KBM-7 (cell line): ENCODE data around the gene DTX1.

Experiments
- DNase-seq: peaks from one replicate; pipeline ENCODE4 v3.0.0-alpha.2; 2015
- in situ Hi-C: fragments of 300-500 bp; cut with MboI; formaldehyde crosslinking; loops from 2 replicates; pipeline ENCODE4 v1.14.3; 2020; ENCODE audit warnings: low sequenced_read_pairs, low pct_unique_long_range_greater_than_20kb, mixed read lengths

The DTX1 gene

GRCh38 chr12:113052326-113052725, 4.2 kb upstream of the DTX1 start:
- DNase-seq: no peak
- in situ Hi-C loops: no loop called here

GRCh38 chr12:113054948-113055486, 1.5 kb upstream of the DTX1 start:
- in situ Hi-C loops: no loop called here
- no peak for DNase-seq

- in situ Hi-C loops: no loop called here
Observed at GRCh38 chr12:113055594-113056380, 743 bp upstream of the DTX1 start.

DNA sequence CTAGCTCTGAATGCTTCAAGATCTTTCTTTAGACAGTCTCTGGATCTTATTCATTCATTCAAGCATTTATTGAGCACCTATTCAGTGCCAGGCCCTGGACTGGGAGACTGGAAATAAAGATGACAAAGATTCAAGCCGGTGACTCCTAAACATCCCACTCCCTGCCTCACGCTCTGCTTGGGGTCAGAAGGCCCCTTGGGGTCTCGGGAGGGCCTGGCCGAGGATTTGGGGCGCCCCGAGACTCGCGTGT, 224 bp upstream of the DTX1 start:
- DNase-seq: no peak
- in situ Hi-C loops: no loop called here

More at GRCh38 chr12:113055594-113056380, 743 bp upstream of the DTX1 start:
- no peak for DNase-seq

DNA sequence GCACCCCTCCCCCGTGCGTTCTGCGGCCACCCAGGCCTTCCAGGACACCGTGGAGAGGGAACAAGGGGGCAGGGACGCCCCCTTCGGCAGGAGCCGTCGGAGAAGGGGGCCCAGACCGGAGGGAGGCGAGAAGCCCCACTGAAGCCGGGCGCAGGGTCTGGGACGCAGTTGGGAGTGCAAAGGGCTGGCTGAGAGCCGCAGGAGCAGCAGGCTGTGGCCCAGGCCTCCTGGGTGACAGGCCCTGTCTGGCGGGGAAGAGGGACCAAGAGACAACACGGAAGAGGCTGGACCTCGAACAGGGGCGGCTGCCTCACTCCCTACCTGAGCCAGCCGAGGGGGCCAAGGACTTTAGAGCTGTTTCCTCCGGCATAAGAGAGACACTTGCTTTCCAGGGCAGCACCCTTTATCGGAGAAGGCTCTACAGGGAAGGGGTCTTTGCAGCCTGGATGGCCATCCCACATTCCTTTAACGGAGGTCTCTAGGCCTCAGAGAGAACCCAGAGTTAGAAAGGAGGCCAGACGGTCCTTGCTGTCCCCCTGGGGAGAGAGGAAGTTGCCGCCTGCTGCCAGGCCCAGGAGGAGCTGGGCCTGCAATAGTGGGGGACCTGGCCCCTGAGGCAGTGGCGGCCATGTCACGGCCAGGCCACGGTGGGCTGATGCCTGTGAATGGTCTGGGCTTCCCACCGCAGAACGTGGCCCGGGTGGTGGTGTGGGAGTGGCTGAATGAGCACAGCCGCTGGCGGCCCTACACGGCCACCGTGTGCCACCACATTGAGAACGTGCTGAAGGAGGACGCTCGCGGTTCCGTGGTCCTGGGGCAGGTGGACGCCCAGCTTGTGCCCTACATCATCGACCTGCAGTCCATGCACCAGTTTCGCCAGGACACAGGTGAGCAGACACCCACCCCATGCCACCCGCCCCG, 1.3 kb downstream of the DTX1 start:
- in situ Hi-C loops: no loop called here
- DNase-seq: no peak

- in situ Hi-C loops: no loop called here
- DNase-seq: no peak
Observed at GRCh38 chr12:113058553-113058952, 2.0 kb downstream of the DTX1 start.

DNA sequence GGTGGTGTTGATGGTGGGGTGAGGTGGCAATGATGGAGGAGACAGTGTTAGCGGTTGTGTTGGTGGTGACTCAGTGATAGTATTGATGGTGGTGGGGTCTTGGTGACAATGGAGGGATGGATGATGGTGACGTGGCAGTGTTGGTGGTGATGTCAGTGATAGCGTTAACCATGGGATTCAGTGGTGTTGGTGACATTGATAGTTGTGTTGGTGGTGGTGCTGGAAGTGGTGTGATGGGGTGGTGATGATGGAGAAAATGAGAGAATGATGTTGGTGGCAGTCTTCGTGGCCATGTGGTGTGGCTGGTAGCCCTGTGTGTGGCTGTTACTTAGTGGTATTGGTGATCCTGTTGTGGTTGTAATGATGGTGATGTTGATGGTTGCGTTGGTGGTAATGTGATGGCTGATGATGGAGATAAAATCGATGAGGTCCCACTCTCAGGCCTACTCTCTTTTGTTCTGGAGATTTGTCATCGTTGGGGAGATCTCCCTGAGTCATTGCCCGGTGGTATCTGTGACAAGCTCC, 2.6 kb downstream of the DTX1 start:
- in situ Hi-C loops: no loop called here
- no peak for DNase-seq

DNA sequence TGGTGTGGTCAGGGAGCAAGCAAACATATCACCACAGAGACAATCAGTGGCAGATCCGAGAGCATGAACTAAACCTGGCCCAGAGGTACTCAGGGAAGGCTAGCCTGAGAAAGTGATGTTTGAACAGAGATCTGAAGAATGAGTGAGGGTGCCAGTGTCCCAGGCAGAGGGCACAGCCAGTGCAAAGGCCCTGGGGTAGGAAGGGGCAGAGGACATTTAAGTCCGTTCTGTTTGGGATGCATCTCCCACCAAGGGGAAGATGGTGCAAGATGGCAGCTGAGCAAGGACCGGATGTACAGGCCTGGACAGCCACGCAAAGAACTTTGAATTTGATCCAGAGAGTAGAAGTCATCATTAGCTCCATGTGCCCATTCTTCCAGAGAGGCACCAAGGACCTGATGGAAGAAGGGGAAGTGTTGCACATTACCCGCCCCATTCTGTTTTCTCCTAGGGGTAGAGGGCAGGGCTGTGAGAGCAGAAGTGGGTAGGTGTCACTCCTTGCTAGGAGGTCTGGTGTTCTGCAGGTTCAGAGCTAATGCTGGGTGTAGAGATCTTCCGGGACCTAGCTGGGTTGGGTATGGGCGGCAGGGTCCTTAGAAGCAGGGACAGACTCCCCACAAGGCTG, 3.9 kb downstream of the DTX1 start:
- in situ Hi-C loops: no loop called here
- no peak for DNase-seq

- DNase-seq: no peak
- in situ Hi-C loops: no loop called here
Observed at GRCh38 chr12:113061061-113061694, 4.6 kb downstream of the DTX1 start.

DNA sequence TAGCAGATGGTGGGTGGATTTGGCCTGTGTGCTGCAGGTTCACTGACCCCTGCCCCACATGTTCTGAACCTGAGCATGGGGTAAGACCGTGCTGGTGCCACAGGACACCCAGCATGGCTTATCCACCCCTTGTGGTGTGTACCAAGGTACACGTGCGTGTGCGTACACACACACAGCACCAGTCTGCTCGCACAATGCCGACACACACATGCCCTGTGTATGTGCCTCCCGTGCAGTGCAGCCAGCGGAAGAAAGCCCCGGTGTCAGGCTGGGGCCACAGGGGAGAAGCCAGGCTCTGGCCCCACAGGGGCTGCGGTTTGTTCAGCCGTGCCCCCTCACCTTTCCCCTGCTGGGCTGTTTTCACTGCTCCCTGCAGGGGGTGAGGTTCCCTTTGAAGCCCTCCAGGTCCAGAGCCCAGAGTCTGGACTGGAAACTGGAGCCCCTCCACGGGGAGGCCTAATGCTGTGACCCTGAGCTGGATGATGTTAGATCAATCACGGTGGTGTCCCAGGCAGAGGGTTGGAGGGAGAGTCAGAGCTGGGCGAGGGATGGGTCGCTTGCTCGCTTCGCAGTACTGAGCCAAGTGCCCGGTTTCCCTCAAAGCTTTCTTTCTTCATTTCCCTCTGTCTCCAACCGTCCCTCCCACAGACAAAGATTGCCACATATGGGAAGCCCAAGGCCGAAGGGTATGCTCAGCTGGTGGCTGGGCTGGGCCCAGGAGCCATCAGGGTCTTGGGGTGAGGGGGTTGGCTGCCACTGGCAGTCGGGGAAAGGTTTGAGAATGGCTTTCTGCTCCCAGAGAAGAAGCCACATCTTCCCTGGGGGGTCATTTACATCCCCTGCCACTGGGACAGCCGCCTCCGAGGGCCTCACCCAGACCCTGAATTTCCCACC, 6.2 kb downstream of the DTX1 start:
- no peak for DNase-seq

GRCh38 chr12:113063396-113064350, 7.1 kb downstream of the DTX1 start:
- DNase-seq: no peak
- in situ Hi-C loops: no loop called here

More for the DNA sequence above, 6.2 kb downstream of the DTX1 start:
- in situ Hi-C loops: no loop called here

DNA sequence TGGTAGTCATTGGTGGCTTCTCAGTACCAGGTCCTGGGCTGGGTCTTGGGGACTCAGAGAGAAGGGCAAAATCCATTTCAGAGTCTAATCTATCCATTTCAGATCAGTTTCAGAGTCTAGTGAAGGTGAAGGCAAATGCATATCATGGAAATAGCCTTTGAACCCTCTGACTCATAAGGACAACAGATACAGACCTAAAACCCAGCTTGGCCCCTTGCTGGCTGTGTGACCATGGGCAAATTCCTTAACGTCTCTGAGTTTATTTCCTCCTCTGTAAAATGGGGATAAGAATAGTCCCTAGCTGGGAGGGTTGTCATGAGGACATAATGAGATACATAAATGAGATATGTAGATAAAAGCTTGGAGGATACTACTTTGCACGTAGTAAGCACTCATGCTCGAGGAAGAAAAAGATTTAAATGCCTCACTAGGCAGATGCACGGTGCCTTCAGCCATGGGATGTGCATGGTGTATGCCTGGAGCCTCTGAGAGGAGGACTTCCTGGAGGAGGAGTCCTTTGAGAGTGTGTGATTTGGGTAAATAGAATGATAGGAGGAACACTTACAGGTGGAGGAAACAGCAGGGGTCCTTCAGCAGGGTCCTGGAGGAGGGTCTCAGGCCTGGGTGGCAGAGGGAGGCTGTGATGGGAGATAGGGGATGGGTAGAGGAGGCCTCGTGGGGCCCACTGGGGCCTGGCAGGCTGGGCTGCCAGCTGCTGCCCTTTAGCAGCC, 8.0 kb downstream of the DTX1 start:
- no peak for DNase-seq
- in situ Hi-C loops: no loop called here

DNA sequence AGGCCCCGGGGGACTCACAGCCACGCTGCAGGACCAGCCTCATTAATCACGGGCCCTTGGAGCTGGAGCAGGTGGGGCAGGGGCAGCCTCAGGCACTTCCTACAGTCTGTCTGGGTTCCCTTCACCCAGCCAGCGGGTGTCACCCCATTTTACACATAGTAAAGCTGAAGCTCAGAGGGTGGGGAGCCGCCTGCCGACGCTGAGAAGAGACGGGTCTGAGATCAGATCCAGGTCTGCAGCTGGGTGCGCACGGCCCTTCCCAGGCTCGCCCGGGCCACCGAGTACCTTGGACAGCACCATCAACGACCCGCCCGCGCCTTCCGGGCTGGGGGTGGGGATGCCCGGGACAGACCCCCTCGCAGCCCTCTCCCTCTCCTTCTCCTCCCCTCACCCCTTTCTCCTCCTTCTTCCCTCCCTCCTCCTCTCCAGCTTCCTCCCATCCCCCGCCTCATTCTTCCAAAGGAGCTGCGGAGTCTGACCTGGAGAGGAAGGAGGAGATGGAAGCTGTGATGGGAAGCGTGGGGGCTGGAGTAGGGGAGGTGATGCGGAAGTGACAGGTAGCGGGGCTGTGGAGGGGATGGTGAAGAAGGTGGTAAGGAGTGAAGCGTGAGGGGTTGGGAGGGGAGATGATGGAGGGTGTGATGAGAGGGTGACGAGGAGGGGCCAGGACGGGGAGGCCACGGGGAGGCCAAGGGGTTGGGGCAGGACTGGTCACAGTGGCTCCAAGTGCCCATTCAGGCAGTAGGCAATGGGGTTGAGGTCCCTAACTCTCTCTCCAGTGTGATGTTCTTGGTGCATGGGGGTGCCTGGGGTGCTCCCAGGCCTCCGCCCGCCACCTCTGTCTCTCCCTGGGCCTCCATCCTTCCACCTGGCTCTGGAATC, 8.8 kb downstream of the DTX1 start:
- peak; percentile 32 for DNase-seq
- in situ Hi-C loops: no loop called here

GRCh38 chr12:113066813-113067400, 10.4 kb downstream of the DTX1 start:
- no peak for DNase-seq
- in situ Hi-C loops: no loop called here
